Measurements from ENCODE around the gene DLX4.

Gene DLX4

DNA sequence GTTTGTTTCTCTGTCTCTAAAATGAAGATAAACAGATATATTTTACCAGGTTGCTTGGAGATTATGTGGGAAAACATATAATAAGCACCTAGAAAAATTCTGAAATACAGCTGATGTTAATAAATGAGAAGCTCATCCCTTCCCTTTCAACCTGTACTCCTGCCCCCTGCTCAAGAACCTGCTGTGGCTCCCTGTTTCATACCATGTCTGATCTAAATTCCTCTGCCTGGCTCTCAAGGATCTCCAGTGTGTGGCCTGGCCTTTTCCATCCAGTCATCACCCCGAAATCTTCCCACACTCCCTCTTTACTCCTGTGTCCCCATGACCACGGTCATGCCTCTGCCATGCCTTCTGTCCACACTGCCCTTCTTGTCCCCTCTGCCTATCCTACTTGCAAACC lies 19.4 kb upstream of the DLX4 start:
- no peak for DNase-seq

GRCh38 chr17:49951362-49952082 lies 17.5 kb upstream of the DLX4 start:
- DNase-seq: no peak

- peak; percentile 39 for DNase-seq
These were observed 16.6 kb upstream of the DLX4 start for GRCh38 chr17:49952209-49952911.

- DNase-seq: no peak
These were observed 16.0 kb upstream of the DLX4 start for GRCh38 chr17:49952912-49953497.

- DNase-seq: peak; percentile 7
These were observed 13.8 kb upstream of the DLX4 start for GRCh38 chr17:49955157-49955556.

- DNase-seq: no peak
These were observed 12.2 kb upstream of the DLX4 start for GRCh38 chr17:49956780-49957179.

- DNase-seq: no peak
These were observed 11.6 kb upstream of the DLX4 start for GRCh38 chr17:49957350-49957749.

DNA sequence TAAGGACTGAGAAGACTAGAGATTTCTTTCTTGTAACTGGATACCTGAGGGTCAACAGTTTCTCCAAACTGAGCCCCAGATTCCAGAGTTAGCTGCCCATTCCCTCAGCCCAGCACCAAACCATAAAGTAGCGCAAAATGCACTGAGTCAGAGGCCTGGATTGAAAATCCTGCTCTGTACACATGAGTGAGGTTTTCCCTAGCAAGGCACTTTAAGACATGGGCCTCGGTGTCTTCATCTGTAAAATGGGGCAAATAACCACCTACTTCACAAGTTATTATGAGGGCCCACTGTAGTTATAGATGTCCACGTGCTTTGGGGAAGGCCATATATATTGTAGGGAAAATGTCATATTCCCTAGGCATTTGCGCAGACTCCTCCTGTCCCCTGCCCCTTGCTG lies 10.3 kb upstream of the DLX4 start:
- DNase-seq: no peak

DNA sequence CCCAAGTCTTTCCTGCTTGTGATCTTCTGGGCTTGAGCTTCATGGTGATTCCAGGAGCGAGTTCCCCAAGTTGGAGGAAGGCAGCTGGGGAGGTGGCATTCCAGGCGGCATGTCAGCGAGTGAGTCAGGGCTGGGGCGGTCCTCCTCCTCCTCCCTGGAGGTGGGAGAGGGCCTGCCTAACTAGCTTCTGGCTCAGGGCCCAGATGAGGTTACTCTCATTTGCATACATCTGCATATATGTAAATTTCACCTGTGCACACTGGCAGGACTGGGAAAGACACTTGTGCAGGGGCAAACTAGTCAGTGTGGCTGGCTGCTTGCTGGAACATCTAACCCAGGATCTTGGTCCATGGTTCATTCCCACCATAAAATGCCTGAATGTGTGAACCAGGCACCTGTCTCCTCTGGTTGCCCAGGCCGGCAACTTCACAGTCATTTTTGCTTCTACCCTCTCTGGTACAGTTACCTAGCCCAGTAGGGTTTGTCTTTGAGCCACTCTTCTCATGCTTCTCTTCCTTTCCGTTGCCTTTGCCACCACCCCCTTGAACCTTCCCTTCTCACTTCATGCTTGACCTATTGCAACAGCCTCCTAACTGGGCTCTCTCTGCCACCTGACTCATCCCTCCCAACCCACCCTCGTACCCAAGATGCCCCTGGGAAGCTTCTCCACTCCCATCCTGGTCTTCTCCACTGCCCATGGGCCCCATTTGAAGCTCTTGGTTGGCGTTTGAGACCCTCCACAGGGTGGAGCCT lies 9.6 kb upstream of the DLX4 start:
- no peak for DNase-seq

DNA sequence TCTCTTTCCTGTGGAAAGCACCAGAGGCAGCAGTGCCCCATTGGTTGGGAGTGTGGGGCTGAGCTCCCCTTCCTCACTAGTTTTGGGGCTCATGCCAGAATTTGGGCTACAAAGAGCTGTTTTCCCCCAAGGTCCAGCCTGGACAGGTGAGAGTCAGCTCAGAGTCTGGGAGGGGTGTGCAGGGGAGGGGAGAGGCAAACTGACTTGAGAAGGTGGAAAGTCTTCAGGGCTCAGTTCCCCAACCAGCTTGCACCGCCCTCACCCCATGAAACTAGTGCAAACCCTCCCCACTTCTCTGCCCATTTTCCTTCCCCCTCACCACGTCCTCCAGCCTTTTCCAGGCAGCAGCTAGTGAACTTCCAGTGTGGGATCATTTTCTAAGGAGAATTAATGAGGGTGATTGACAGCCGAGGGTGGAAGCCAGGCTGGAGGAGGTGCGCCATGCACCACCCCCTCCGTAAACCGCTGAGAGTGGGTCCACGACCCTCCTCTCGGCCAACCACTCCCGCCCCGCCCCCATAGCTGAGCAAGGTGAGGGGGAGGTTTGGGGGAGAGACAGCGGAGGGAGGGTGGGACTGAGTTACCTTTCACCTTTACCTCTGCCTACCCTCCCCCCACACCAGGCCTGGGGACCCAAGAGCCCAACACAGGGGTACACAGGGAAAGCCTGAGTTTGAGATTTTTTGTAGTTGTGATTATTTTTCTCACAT lies 6.2 kb upstream of the DLX4 start:
- no peak for DNase-seq

DNA sequence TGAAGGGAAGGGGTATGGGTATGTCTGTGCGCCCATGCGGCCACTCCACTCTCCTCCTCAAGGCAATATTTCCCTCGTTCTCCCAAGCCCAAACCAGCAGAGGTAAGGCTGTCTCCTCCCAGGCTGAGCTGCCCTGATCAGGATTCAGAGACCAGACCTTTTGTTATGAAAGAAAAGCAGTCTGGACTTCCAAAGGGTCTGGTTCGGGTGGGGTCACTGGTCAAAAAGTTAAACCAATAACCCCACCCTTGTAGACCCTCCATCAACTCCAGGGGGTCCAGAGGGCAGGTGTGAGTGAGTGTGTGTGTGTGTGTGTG lies 5.7 kb upstream of the DLX4 start:
- no peak for DNase-seq

GRCh38 chr17:49963626-49964302 lies 5.2 kb upstream of the DLX4 start:
- no peak for DNase-seq

DNA sequence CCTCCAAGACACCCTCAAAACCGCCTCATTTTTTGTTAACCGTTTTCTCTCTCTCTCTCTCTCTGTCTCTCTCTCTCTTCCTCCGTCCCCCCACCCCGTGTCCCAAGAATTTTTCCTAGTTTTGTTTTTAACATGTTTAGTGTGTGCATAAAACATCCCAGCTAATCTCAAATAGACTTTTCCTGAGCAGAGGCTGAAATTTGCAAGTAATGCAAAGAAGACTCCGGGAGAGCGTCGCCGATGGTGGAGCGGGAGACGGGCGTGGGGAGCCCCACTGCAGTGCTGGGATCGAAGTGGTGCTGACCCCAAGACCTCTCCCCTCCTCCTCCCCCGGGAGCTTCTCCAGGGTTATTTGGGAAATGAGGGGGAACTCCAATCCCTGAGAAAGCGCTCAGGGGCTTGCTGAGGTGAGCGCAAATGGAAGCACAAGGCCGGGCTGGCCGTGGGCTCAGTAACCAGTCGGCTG lies 4.7 kb upstream of the DLX4 start:
- no peak for DNase-seq

DNA sequence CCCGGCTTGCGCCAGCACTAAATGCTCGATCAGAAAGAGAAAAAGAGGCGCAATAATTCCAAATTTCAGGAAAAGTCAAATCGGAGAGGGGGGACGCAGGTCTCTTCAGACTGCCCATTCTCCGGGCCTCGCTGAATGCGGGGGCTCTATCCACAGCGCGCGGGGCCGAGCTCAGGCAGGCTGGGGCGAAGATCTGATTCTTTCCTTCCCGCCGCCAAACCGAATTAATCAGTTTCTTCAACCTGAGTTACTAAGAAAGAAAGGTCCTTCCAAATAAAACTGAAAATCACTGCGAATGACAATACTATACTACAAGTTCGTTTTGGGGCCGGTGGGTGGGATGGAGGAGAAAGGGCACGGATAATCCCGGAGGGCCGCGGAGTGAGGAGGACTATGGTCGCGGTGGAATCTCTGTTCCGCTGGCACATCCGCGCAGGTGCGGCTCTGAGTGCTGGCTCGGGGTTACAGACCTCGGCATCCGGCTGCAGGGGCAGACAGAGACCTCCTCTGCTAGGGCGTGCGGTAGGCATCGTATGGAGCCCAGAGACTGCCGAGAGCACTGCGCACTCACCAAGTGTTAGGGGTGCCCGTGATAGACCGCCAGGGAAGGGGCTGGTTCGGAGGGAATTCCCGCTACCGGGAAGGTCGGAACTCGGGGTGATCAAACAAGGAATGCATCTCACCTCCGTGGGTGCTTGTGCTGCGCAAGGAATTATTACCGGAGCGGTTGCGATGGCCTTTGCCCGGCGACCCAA lies 4.0 kb upstream of the DLX4 start:
- no peak for DNase-seq

GRCh38 chr17:49965524-49965909 lies 3.5 kb upstream of the DLX4 start:
- no peak for DNase-seq

- DNase-seq: no peak
These were observed 2.2 kb upstream of the DLX4 start for GRCh38 chr17:49966767-49967166.

GRCh38 chr17:49967205-49967604 lies 1.8 kb upstream of the DLX4 start:
- no peak for DNase-seq

DNA sequence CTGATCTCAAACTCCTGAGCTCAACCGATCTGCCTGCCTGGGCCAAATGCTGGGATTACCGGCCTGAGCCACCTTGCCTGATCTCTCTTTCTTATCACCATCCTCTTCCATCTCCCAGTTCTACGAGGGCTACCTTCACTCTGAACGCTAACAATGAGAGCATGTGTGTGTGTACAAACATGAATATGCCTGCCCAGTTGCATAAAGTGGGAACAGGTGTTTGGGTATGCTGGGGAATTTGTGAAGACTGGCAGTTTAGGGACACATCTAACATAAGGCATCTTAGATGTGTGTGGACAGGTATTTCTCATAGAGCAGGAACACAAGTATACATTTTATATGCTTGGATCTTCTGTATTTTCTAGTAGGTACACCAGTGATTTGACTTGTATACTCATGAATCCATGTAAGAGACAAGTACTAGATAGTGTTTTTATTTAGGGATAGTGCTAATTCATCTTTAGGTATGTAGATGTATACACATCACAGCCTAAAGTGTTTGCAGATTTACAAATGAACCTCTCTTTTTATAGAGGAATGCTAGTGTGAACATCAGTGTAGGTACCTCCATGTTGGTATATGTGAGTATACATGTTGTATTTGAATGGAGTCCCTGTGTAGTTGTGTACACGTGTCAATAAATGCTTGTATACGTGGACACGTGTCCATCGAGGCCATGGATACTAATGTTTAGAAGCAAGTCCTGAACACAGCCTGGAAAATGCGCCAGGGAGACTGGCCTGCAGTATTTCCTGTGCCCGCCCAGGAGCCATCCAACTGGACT lies 1.2 kb upstream of the DLX4 start:
- DNase-seq: no peak

- peak; percentile 62 for DNase-seq
These were observed 421 bp upstream of the DLX4 start for GRCh38 chr17:49968405-49969133.

DNA sequence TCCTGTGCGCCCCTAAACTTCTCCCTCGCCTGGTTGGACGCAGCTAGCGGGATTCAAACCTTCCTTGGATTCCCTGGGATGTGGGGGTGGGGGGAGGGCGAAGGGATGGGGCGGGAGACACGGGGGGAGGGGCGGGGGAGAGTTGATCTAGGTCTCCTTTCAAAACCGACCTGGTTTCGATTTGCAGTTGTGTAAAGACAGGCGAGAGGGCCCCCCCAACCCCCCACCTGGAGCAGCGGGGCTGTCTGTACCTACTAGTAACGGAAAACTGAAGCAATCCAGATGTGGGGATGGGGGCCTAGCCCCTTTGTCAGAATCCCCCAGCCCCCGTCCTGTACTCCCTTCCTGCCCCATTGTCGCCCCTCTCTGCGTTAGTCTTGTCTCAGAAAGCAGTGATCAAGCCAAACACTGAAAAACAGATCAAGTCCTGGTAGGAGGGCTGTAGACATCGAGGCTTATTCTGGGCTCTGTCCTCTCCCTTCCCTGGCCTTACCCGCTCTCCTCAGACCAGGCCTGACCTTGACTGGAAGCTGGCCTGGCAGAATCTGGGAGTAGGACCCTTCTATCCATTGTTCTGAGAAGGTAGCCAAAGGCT lies 902 bp downstream of the DLX4 start:
- DNase-seq: no peak

All from NK-92 treated with Interleukin-12 subunit alpha and Interleukin-12 subunit beta, amount 100 ng/mL, for 24 hours (cell line).